ENCODE measurements around the gene TUBB6.

DNA sequence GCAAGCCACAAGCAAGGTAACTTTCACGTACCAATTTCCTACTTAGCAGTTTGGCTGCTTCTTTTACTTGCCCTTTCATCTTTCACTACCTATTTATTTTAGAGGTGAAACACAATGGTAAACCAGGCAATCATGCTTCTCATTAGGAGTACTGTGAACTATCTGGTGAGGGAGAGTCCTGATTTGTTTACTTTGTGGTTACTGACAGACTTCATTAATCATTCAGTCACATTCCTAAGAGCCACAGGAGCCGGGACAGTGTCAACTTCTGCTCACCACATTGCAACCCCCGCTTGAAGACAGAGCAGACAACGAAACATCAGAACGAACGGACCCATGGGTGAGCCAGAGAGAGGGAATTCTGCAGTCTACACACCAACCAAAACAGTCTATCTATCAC is 28.8 kb downstream of the TUBB6 start:
- no peak for TF ChIP-seq POLR2AphosphoS5 (IDR thresholded peaks at IDR 0.05; ENCODE audit: low read depth, low read length)
- TF ChIP-seq FOXA1 (IDR thresholded peaks at IDR 0.05): no peak
- TF ChIP-seq FOXA1 (CRISPR knock-in tag; IDR thresholded peaks at IDR 0.05): peak; percentile 82
- TF ChIP-seq CBX2 (IDR thresholded peaks at IDR 0.05; ENCODE audit: low read depth, low read length): no peak
- TF ChIP-seq CBX2 (CRISPR knock-in tag; IDR thresholded peaks at IDR 0.05; ENCODE audit: low read depth): no peak
- TF ChIP-seq PCBP1 (IDR thresholded peaks at IDR 0.05; ENCODE audit: borderline replicate concordance, low read depth, low read length): no peak
- no peak for TF ChIP-seq ATF7-NPFF (CRISPR knock-in tag; IDR thresholded peaks at IDR 0.05; ENCODE audit: low read depth)
- no peak for TF ChIP-seq MAX (IDR thresholded peaks at IDR 0.05)
- TF ChIP-seq RELA (CRISPR knock-in tag; IDR thresholded peaks at IDR 0.05): no peak
- TF ChIP-seq NR2F6 (IDR thresholded peaks at IDR 0.05): peak; percentile 47; the same call in 1 of the 2 replicates
- peak; percentile 42; the same call in 1 of the 2 replicates for TF ChIP-seq NR2F6 (CRISPR knock-in tag; IDR thresholded peaks at IDR 0.05)
- no peak for TF ChIP-seq REPIN1 (CRISPR knock-in tag; IDR thresholded peaks at IDR 0.05; ENCODE audit: borderline replicate concordance, low read depth)
- TF ChIP-seq SP1 (IDR thresholded peaks at IDR 0.05): no peak
- TF ChIP-seq SP1 (CRISPR knock-in tag; IDR thresholded peaks at IDR 0.05): no peak
- no peak for TF ChIP-seq TCF12 (IDR thresholded peaks at IDR 0.05)
- TF ChIP-seq TCF12 (CRISPR knock-in tag; IDR thresholded peaks at IDR 0.05): no peak

Measured in HepG2 (cell line).